ENCODE measurements around the gene KCNMA1.

The KCNMA1 gene

GRCh38 chr10:77636282-77636966, 1.2 kb downstream of the KCNMA1 start:
- in situ Hi-C loops (cut with MboI; ENCODE audit: low sequenced_read_pairs): loop anchor here (25.0 kb wide), 1 partner anchor 474 kb away; no protein-coding TSS in a partner anchor

- in situ Hi-C loops (cut with MboI; ENCODE audit: low sequenced_read_pairs): loop anchor here (25.0 kb wide), 1 partner anchor 473 kb away; no protein-coding TSS in a partner anchor
Measured at GRCh38 chr10:77635402-77636227, 2.0 kb downstream of the KCNMA1 start.

- in situ Hi-C loops (cut with MboI; ENCODE audit: low sequenced_read_pairs): loop anchor here (25.0 kb wide), 1 partner anchor 473 kb away; no protein-coding TSS in a partner anchor
Measured at GRCh38 chr10:77634939-77635338, 2.7 kb downstream of the KCNMA1 start.

GRCh38 chr10:77633376-77633775, 4.2 kb downstream of the KCNMA1 start:
- in situ Hi-C loops (cut with MboI; ENCODE audit: low sequenced_read_pairs): loop anchor here (25.0 kb wide), 1 partner anchor 471 kb away; no protein-coding TSS in a partner anchor

- in situ Hi-C loops (cut with MboI; ENCODE audit: low sequenced_read_pairs): loop anchor here (25.0 kb wide), 1 partner anchor 469 kb away; no protein-coding TSS in a partner anchor
Measured at GRCh38 chr10:77631241-77631640, 6.4 kb downstream of the KCNMA1 start.

GRCh38 chr10:77630507-77630848, 7.1 kb downstream of the KCNMA1 start:
- in situ Hi-C loops (cut with MboI; ENCODE audit: low sequenced_read_pairs): loop anchor here (25.0 kb wide), 1 partner anchor 468 kb away; no protein-coding TSS in a partner anchor

GRCh38 chr10:77629775-77630506, 7.7 kb downstream of the KCNMA1 start:
- in situ Hi-C loops (cut with MboI; ENCODE audit: low sequenced_read_pairs): loop anchor here (25.0 kb wide), 1 partner anchor 468 kb away; no protein-coding TSS in a partner anchor

GRCh38 chr10:77628906-77629730, 8.5 kb downstream of the KCNMA1 start:
- in situ Hi-C loops (cut with MboI; ENCODE audit: low sequenced_read_pairs): loop anchor here (25.0 kb wide), 1 partner anchor 467 kb away; no protein-coding TSS in a partner anchor

DNA sequence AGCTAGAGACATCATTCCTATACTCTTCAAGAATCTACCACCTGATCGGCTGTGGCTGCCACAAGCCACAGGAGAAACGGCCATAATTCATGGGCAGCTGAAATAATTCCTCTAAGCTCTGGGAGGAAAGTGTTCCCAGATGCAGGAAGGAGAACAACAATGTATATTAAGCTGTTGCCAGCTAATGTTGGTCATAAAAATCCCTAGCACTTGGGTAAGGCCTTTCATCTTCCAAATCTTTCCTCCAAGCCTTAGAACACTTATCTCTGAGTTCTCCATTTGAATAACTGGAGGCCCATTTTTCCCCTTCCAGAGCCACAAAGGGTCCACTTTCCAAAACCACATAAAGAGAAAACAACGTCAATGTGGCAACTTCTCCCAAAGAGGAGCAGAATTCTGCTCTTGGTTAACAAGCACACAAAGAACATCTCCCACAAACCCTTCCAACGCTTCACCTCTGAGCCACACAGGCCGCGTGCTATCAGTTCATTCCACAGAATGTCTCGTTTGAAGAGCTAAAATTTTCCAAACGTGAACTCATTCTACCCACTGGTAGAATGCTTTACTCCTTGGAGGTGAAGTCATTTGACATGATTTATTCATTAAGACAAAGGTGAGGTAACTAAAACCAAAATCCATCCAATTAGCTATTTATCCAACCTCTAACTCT, 11.2 kb downstream of the KCNMA1 start:
- in situ Hi-C loops (cut with MboI; ENCODE audit: low sequenced_read_pairs): loop anchor here (25.0 kb wide), 1 partner anchor 464 kb away; no protein-coding TSS in a partner anchor

DNA sequence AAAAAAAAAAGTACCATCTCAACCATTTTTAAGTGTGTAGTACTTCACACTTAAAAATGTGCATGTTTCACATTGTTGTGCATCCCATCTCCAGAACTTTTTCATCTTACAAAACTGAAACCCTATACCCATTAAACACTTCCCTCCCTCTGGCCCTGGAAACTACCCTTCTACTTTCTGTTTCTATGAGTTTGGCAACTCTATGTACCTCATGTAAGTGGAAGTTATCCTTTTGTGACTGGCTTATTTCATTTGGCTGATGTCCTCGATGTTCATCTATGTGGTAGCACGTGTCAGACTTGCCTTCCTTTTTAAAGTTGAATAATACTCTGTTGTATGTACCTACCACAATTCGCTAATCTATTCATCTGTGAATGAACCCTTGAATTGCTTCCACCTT, 12.2 kb downstream of the KCNMA1 start:
- in situ Hi-C loops (cut with MboI; ENCODE audit: low sequenced_read_pairs): loop anchor here (25.0 kb wide), 1 partner anchor 463 kb away; no protein-coding TSS in a partner anchor

DNA sequence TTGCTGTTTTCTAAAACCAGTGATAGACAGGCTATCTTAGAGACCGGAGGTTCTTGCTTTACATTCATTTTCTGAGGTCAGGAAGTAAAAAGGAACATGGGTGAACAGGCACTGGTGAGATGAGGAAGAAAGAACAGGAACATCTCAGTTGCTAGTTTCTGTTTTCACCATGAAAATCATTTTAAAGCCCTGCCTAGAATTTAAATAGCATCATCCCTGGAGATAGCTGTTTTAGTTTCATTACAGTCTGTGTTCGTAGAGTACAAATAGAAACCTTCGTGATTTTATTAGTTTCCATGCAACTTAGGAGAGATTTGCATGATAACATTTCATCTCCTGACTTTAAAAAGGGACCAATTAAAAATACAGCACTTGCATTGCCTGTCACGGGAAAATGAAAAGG, 14.7 kb downstream of the KCNMA1 start:
- in situ Hi-C loops (cut with MboI; ENCODE audit: low sequenced_read_pairs): no loop called here

DNA sequence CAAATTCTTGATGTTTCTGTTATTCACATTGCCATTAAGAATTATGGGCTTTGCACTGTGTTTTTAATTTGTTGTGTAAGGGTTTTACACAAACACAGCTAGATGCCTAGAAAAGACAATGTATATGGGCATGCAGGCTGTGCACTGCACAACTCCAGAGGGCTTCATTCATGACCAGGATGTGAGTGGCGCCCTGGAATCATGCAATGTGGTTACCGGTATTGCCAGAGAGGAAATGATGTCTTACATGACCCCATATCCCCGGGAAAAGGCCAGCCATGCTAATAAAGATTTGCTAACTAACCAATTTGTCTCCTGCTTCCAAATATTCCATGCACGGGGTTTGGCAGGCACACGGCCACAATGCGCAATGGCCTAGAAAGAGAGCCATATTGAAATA, 16.9 kb downstream of the KCNMA1 start:
- in situ Hi-C loops (cut with MboI; ENCODE audit: low sequenced_read_pairs): no loop called here

GRCh38 chr10:77619964-77620703, 17.5 kb downstream of the KCNMA1 start:
- in situ Hi-C loops (cut with MboI; ENCODE audit: low sequenced_read_pairs): no loop called here

DNA sequence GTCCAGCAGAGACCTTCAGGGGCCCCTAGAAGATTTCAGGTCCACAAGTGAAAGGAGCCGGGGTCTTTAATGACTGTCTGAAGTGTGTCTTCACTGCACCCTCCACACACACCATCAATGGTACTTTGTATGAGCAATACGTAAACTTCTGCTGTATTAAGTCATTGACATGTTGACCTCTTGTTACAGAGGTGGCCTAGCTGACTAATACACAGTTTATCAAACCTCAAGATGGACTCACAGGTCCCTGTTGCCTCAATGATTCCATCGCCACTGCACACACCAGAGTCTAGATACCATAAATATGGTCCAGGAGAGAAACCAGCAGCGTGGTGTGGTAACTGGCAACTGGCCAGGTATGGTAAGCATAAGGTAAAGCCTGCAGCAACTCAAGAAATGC, 19.5 kb downstream of the KCNMA1 start:
- in situ Hi-C loops (cut with MboI; ENCODE audit: low sequenced_read_pairs): no loop called here

DNA sequence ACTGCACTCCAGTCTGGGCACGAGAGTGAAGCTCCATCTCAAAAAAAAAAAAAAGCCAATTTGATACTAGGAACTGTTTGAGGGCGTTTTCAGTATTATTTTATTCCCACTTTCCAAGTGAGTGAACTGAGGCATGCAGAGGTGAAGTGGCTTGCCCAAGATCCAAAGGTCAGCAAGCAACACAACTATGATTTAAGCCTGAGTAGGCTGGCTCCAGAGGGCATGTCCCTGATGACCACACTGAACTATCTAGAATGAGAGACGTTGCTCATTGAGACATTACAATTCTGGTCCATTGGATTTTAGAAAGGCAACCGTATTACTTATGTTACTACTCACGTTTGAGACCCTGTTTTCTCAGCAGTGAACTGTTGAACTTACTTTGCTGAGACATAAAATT, 20.8 kb downstream of the KCNMA1 start:
- in situ Hi-C loops (cut with MboI; ENCODE audit: low sequenced_read_pairs): no loop called here

DNA sequence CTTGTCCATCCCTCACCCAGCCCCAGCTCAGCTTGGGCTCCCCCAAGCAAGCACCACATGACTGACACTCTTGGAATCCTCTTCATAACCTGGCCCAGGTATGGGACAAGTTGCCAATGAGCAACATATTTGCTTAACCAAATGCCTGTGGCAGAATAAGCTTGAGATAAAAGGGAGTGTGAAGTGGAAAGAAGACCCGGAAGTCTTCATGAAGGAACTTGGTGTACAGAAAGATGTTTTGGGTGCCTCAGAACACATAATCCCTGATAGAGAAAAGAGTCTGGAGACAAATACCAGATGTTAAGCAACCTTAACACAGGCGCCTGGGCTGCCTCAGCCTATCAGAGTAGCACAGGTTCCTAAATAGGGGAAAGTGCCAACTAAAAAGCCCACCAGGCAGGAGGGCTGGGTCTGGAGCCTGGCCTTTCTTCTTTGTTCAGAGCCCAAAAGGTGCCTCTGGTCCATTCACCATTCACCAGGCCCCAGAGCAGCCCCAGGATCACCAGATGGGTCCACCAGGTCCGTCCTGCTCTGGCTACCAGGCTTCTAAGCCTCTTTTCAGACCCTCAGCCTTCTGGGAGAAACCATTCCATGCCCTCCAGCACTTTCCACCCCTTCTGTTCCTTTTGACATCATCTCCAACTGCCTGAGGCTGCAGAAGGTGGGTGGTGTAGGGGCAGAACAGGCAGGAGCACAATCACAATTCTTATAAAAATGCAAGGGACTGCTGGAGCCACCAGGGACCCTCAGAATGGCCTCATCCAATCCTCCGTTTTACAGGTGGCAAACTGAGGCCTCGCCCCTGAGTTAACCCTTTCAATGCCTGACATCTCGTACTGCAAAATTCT, 22.6 kb downstream of the KCNMA1 start:
- in situ Hi-C loops (cut with MboI; ENCODE audit: low sequenced_read_pairs): no loop called here

DNA sequence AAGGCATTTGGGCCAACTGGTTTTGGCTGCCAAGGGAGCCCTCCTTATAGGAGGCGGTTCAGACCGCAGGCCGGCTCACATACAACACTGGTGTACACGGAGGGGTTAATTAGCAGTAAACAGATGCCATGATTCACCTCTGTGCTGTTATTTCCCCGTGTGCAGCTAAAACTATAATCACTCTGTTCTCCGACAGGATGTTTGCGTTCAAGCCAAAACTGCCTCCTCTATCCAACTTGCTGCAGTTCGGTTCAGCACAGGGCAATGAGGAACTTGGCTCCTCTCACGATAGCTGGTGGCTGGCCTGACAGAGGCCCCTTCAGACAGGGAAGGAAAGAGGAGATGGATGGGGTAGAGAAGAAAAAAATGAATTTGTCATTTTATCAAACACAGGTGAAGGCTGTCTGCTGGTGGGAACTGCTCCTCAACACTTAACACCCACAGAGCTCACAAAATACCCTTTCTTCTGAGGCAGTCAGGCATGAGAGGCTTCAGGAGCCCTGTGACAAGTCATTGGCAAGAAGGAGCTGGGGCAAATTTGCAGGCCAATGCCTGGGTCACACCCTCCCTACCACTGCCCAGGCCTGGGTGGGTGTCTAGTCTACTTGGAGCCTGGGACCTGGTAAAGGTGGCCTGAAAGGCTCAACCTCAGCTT, 24.0 kb downstream of the KCNMA1 start:
- in situ Hi-C loops (cut with MboI; ENCODE audit: low sequenced_read_pairs): no loop called here
